ENCODE results near the gene VWA5B1. TPM values are rescaled to one million over a fixed set of nuclear protein-coding genes. Genes with fewer than 3 reads are reported as not detected.

The VWA5B1 gene
- total RNA-seq, 3 donors from 2014 or later (not counting 1 experiment from before 2014, with no cell fraction given), result not detected

- no peaks in the 10 kb centered on the region for H3K9me3 ChIP-seq (ENCODE audit: control insufficient read depth, insufficient read depth, low read length)
- Mint-ChIP-seq H3K4me1 (no peaks in the 10 kb centered on the region), H3K9me3 (no peaks in the 10 kb centered on the region), H3K27me3 (ENCODE audit: low read depth in 2 of 2) (peaks cover 49 to 65% of the 10 kb centered on the region in 2 donors), H3K27ac (no peak overlapping the region), H3K36me3 (no peaks in the 10 kb centered on the region), H3K4me3 (no peak overlapping the region)
- no peaks in the 10 kb centered on the region for H3K36me3 ChIP-seq (ENCODE audit: control insufficient read depth, insufficient read depth, low read length)
- ATAC-seq, result no peak
- WGBS (ENCODE audit: insufficient coverage), result 68% methylated on average over 8 of the region's 8 CpGs
- DNase-seq, result no peak
- TF ChIP-seq, protein P1, sequence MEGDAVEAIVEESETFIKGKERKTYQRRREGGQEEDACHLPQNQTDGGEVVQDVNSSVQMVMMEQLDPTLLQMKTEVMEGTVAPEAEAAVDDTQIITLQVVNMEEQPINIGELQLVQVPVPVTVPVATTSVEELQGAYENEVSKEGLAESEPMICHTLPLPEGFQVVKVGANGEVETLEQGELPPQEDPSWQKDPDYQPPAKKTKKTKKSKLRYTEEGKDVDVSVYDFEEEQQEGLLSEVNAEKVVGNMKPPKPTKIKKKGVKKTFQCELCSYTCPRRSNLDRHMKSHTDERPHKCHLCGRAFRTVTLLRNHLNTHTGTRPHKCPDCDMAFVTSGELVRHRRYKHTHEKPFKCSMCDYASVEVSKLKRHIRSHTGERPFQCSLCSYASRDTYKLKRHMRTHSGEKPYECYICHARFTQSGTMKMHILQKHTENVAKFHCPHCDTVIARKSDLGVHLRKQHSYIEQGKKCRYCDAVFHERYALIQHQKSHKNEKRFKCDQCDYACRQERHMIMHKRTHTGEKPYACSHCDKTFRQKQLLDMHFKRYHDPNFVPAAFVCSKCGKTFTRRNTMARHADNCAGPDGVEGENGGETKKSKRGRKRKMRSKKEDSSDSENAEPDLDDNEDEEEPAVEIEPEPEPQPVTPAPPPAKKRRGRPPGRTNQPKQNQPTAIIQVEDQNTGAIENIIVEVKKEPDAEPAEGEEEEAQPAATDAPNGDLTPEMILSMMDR (IDR thresholded peaks at IDR 0.05), result no peak
- no peak overlapping the region for H3K4me3 ChIP-seq (ENCODE audit: low read length)
- intact Hi-C loops (cut with micrococcal nuclease), result no loop called here
- H3K27ac ChIP-seq (ENCODE audit: low read length), result no peak overlapping the region
- H3K4me1 ChIP-seq (ENCODE audit: control insufficient read depth, insufficient read depth, low read length), result no peaks in the 10 kb centered on the region
- peaks cover 3% of the 10 kb centered on the region for H3K27me3 ChIP-seq (ENCODE audit: control insufficient read depth, insufficient read depth, low read length)
Observed at GRCh38 chr1:20403423-20404145, 112.9 kb downstream of the VWA5B1 start.

DNA sequence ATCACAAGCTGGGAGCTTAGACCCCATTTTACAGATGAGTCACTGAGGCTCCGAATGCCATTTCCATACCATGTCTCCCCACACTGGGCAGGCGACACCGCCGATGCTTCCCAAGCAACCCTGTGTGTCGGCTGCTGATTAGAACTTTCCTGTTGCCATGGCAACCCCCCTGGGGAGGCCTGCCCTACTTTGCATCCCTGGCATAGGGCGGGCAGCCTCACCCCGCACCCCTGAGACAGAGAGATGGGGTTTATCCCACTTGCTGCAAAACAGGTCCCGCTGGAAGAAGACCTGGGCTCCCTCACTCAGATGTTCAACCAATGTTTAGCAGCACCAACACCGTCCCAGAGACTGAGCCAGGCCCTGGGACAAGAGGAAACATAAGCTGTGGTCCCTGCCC lies 113.8 kb downstream of the VWA5B1 start:
- H3K4me1 Mint-ChIP-seq, result no peaks in the 10 kb centered on the region
- ATAC-seq (no peak), DNase-seq (no peak)
- intact Hi-C loops (cut with micrococcal nuclease), result no loop called here
- H3K27ac ChIP-seq (ENCODE audit: low read length), result no peak overlapping the region
- TF ChIP-seq, protein P1 (IDR thresholded peaks at IDR 0.05), result no peak
- no peak overlapping the region for H3K4me3 ChIP-seq (ENCODE audit: low read length)
- H3K36me3 ChIP-seq (ENCODE audit: control insufficient read depth, insufficient read depth, low read length), result no peaks in the 10 kb centered on the region
- peaks cover 3% of the 10 kb centered on the region for H3K27me3 ChIP-seq (ENCODE audit: control insufficient read depth, insufficient read depth, low read length)
- WGBS (ENCODE audit: insufficient coverage), result 31% methylated on average over 9 of the region's 9 CpGs
- no peak overlapping the region for H3K4me3 Mint-ChIP-seq
- H3K36me3 Mint-ChIP-seq, result no peaks in the 10 kb centered on the region
- H3K27ac Mint-ChIP-seq, result no peak overlapping the region
- H3K4me1 ChIP-seq (ENCODE audit: control insufficient read depth, insufficient read depth, low read length), result no peaks in the 10 kb centered on the region
- H3K27me3 Mint-ChIP-seq (ENCODE audit: low read depth in 2 of 2), result peaks cover 46 to 64% of the 10 kb centered on the region in 2 donors
- H3K9me3 ChIP-seq (ENCODE audit: control insufficient read depth, insufficient read depth, low read length), result no peaks in the 10 kb centered on the region
- H3K9me3 Mint-ChIP-seq, result no peaks in the 10 kb centered on the region

Other genes starting within 250 kb of the VWA5B1 start
- gene PLA2G5, start 220.7 kb upstream of the VWA5B1 start, total RNA-seq, result not detected
- not detected for gene PLA2G2D, start 171.3 kb upstream of the VWA5B1 start, total RNA-seq
- gene PLA2G2F, start 151.6 kb upstream of the VWA5B1 start, total RNA-seq, result not detected
- gene UBXN10, start 104.8 kb upstream of the VWA5B1 start, total RNA-seq, result 1 to 10 TPM; 2.5 to 3.6 (median 3.5) TPM
- not detected for gene PLA2G2C, start 104.4 kb upstream of the VWA5B1 start, total RNA-seq
- 1 to 10 TPM; 1.6 to 2.6 (median 1.6) TPM for gene CAMK2N1, start 195.3 kb downstream of the VWA5B1 start, total RNA-seq
- 10 to 100 TPM; 21.0 to 29.5 (median 28.8) TPM for gene MUL1, start 217.3 kb downstream of the VWA5B1 start, total RNA-seq